ENCODE results near the gene GOLGA6L25.
"Not testable (repeated sequence)": the region's sequence is repeated elsewhere in the genome, so short reads cannot be mapped to it uniquely, and the experiment has no call there.

Gene GOLGA6L25

GRCh38 chr15:28553268-28553667, at the start of gene GOLGA6L25:
Gene GOLGA6L25, plus strand, starts transcription at chr15:28553568. Its CDS starts 61 bp downstream, at chr15:28553629.
- H3K9ac ChIP-seq (ENCODE audit: low read length); H3K27ac ChIP-seq (ENCODE audit: low read depth, low read length, poor library complexity, severe bottlenecking); H3K9me3 ChIP-seq (ENCODE audit: low read length); H3K4me3 ChIP-seq (ENCODE audit: low read depth, low read length, poor library complexity, severe bottlenecking); H3K27me3 ChIP-seq (ENCODE audit: insufficient read depth, low read length); H3K4me2 ChIP-seq (ENCODE audit: low read length); H2AFZ ChIP-seq (ENCODE audit: low read length); H3K36me3 ChIP-seq (ENCODE audit: insufficient read depth, low read length); H3F3A ChIP-seq (ENCODE audit: insufficient read depth, low read length); H4K20me1 ChIP-seq (ENCODE audit: insufficient read depth, low read length); H3K9me2 ChIP-seq (ENCODE audit: low read depth, low read length); H3K4me1 ChIP-seq (ENCODE audit: insufficient read depth, low read length, severe bottlenecking); H3K79me2 ChIP-seq (ENCODE audit: insufficient read depth, low read length): not testable (repeated sequence)

- not testable (repeated sequence) for H3K9me3 ChIP-seq (ENCODE audit: low read length); H4K20me1 ChIP-seq (ENCODE audit: insufficient read depth, low read length); H3K27ac ChIP-seq (ENCODE audit: low read depth, low read length, poor library complexity, severe bottlenecking); H3F3A ChIP-seq (ENCODE audit: insufficient read depth, low read length); H3K9me2 ChIP-seq (ENCODE audit: low read depth, low read length); H2AFZ ChIP-seq (ENCODE audit: low read length); H3K27me3 ChIP-seq (ENCODE audit: insufficient read depth, low read length); H3K4me3 ChIP-seq (ENCODE audit: low read depth, low read length, poor library complexity, severe bottlenecking); H3K9ac ChIP-seq (ENCODE audit: low read length); H3K36me3 ChIP-seq (ENCODE audit: insufficient read depth, low read length); H3K4me2 ChIP-seq (ENCODE audit: low read length); H3K79me2 ChIP-seq (ENCODE audit: insufficient read depth, low read length); H3K4me1 ChIP-seq (ENCODE audit: insufficient read depth, low read length, severe bottlenecking)
Measured at GRCh38 chr15:28508217-28508889, 45.0 kb upstream of the GOLGA6L25 start.

GRCh38 chr15:28514128-28514527, 39.2 kb upstream of the GOLGA6L25 start:
- not testable (repeated sequence) for H3K36me3 ChIP-seq (ENCODE audit: insufficient read depth, low read length); H3K9me2 ChIP-seq (ENCODE audit: low read depth, low read length); H3K4me2 ChIP-seq (ENCODE audit: low read length); H3K4me3 ChIP-seq (ENCODE audit: low read depth, low read length, poor library complexity, severe bottlenecking); H3K9ac ChIP-seq (ENCODE audit: low read length); H3K27me3 ChIP-seq (ENCODE audit: insufficient read depth, low read length); H3F3A ChIP-seq (ENCODE audit: insufficient read depth, low read length); H4K20me1 ChIP-seq (ENCODE audit: insufficient read depth, low read length); H3K79me2 ChIP-seq (ENCODE audit: insufficient read depth, low read length); H3K4me1 ChIP-seq (ENCODE audit: insufficient read depth, low read length, severe bottlenecking); H2AFZ ChIP-seq (ENCODE audit: low read length); H3K9me3 ChIP-seq (ENCODE audit: low read length); H3K27ac ChIP-seq (ENCODE audit: low read depth, low read length, poor library complexity, severe bottlenecking)

GRCh38 chr15:28515208-28515607, 38.2 kb upstream of the GOLGA6L25 start:
- not testable (repeated sequence) for H3K79me2 ChIP-seq (ENCODE audit: insufficient read depth, low read length); H3K9me3 ChIP-seq (ENCODE audit: low read length); H3F3A ChIP-seq (ENCODE audit: insufficient read depth, low read length); H3K27me3 ChIP-seq (ENCODE audit: insufficient read depth, low read length); H3K27ac ChIP-seq (ENCODE audit: low read depth, low read length, poor library complexity, severe bottlenecking); H3K36me3 ChIP-seq (ENCODE audit: insufficient read depth, low read length); H3K4me3 ChIP-seq (ENCODE audit: low read depth, low read length, poor library complexity, severe bottlenecking); H2AFZ ChIP-seq (ENCODE audit: low read length); H3K9me2 ChIP-seq (ENCODE audit: low read depth, low read length); H3K4me1 ChIP-seq (ENCODE audit: insufficient read depth, low read length, severe bottlenecking); H4K20me1 ChIP-seq (ENCODE audit: insufficient read depth, low read length); H3K9ac ChIP-seq (ENCODE audit: low read length); H3K4me2 ChIP-seq (ENCODE audit: low read length)

GRCh38 chr15:28532954-28533353, 20.4 kb upstream of the GOLGA6L25 start, which contains the start of gene GOLGA8G:
Gene GOLGA8G, minus strand, starts transcription at chr15:28532971. Its CDS starts 62 bp downstream, at chr15:28532909.
- not testable (repeated sequence) for H4K20me1 ChIP-seq (ENCODE audit: insufficient read depth, low read length); H3K9ac ChIP-seq (ENCODE audit: low read length); H3K27me3 ChIP-seq (ENCODE audit: insufficient read depth, low read length); H3K9me3 ChIP-seq (ENCODE audit: low read length); H3F3A ChIP-seq (ENCODE audit: insufficient read depth, low read length); H2AFZ ChIP-seq (ENCODE audit: low read length); H3K36me3 ChIP-seq (ENCODE audit: insufficient read depth, low read length); H3K9me2 ChIP-seq (ENCODE audit: low read depth, low read length); H3K79me2 ChIP-seq (ENCODE audit: insufficient read depth, low read length); H3K4me3 ChIP-seq (ENCODE audit: low read depth, low read length, poor library complexity, severe bottlenecking); H3K4me1 ChIP-seq (ENCODE audit: insufficient read depth, low read length, severe bottlenecking); H3K27ac ChIP-seq (ENCODE audit: low read depth, low read length, poor library complexity, severe bottlenecking); H3K4me2 ChIP-seq (ENCODE audit: low read length)

- not testable (repeated sequence) for H4K20me1 ChIP-seq (ENCODE audit: insufficient read depth, low read length); H3K27ac ChIP-seq (ENCODE audit: low read depth, low read length, poor library complexity, severe bottlenecking); H3K9me2 ChIP-seq (ENCODE audit: low read depth, low read length); H3K4me3 ChIP-seq (ENCODE audit: low read depth, low read length, poor library complexity, severe bottlenecking); H3K4me1 ChIP-seq (ENCODE audit: insufficient read depth, low read length, severe bottlenecking); H2AFZ ChIP-seq (ENCODE audit: low read length); H3K9ac ChIP-seq (ENCODE audit: low read length); H3K36me3 ChIP-seq (ENCODE audit: insufficient read depth, low read length); H3K27me3 ChIP-seq (ENCODE audit: insufficient read depth, low read length); H3K9me3 ChIP-seq (ENCODE audit: low read length); H3K79me2 ChIP-seq (ENCODE audit: insufficient read depth, low read length); H3K4me2 ChIP-seq (ENCODE audit: low read length); H3F3A ChIP-seq (ENCODE audit: insufficient read depth, low read length)
Measured at GRCh38 chr15:28573351-28573750, 20.0 kb downstream of the GOLGA6L25 start.

GRCh38 chr15:28588977-28589606, 35.7 kb downstream of the GOLGA6L25 start:
- H3K9me2 ChIP-seq (ENCODE audit: low read depth, low read length); H3K9me3 ChIP-seq (ENCODE audit: low read length); H4K20me1 ChIP-seq (ENCODE audit: insufficient read depth, low read length); H3K27me3 ChIP-seq (ENCODE audit: insufficient read depth, low read length); H3K4me2 ChIP-seq (ENCODE audit: low read length); H3K36me3 ChIP-seq (ENCODE audit: insufficient read depth, low read length); H3F3A ChIP-seq (ENCODE audit: insufficient read depth, low read length); H3K4me1 ChIP-seq (ENCODE audit: insufficient read depth, low read length, severe bottlenecking); H3K27ac ChIP-seq (ENCODE audit: low read depth, low read length, poor library complexity, severe bottlenecking); H3K79me2 ChIP-seq (ENCODE audit: insufficient read depth, low read length); H3K4me3 ChIP-seq (ENCODE audit: low read depth, low read length, poor library complexity, severe bottlenecking); H3K9ac ChIP-seq (ENCODE audit: low read length); H2AFZ ChIP-seq (ENCODE audit: low read length): not testable (repeated sequence)

All from OCI-LY1 (cell line).